Muscle of arm (tissue), 12 donors: Measurements from ENCODE around the gene FBH1. TPM values are rescaled to one million over a fixed set of nuclear protein-coding genes. Genes with fewer than 3 reads are reported as not detected.
A peak's percentile ranks its signal among the peaks of the same experiment; 100 is the strongest.
"Not testable (repeated sequence)": the region's sequence is repeated elsewhere in the genome, so short reads cannot be mapped to it uniquely, and the experiment has no call there.

Source experiments
- DNase-seq: peaks from one replicate; pipeline ENCODE4 v3.0.0-alpha.2; 2013
- polyA plus RNA-seq, 12 donors: library from polyadenylated mRNA; unstranded; fragments of 120-200 nt; gene quantifications; one replicate each; pipeline ENCODE4 v1.2.1, GENCODE V29; 2013; ENCODE audit not compliant: insufficient read length in 12 of 12

Gene FBH1
- polyA plus RNA-seq, 12 donors: 37.5 to 69.3 (median 49.0) TPM; not detected in 1

DNA sequence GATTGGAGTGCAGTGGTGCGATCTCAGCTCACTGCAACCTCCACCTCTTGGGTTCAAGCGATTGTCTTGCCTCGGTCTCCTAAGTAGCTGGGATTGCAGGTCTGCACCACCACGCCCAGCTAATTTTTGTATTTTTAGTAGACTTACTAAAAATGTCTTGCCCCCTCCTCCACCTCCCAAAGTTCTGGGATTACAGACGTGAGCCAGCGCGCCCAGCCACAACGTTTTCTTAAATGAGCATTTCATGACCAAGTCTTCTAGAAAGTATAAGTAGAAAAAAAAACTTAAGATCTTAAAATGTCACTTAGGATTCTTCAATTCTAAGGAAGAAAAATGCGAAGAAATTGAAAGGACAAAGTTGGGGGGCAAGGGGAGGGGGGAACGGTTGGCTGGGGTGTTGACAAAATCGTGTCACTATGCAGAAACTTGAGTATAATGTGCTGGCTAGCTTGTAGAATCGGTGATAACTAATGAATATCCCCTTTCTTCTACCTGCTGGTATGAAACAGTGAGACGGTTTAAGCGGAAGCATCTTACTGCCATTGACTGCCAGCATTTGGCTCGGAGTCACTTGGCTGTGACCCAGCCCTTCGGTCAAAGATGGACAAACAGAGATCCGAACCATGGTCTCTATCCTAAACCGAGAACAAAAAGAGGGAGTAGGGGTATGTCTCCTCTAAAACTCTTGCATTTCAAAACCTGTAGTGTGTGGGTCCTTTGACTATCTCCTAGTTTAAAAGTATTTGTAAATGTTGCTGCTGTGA lies 12.7 kb downstream of the FBH1 start:
- DNase-seq: no peak

DNA sequence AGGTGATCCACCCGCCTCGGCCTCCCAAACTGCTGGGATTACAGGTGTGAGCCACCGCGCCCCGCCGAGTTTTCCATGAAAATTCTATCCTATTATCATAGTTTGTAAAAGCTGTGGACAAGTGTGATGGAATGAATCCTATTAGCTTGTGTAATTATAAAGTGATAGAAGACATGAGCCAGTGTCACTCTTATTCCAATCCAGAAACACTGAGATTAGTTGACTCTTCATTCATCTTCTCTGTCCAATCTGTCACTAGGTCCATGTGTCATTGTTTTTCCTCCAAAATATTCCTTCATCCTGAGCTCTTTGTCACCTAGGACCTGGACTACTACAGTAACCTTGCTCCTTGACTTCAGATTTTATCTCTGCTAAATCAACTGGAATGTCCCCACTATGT lies 13.5 kb downstream of the FBH1 start:
- no peak for DNase-seq

DNA sequence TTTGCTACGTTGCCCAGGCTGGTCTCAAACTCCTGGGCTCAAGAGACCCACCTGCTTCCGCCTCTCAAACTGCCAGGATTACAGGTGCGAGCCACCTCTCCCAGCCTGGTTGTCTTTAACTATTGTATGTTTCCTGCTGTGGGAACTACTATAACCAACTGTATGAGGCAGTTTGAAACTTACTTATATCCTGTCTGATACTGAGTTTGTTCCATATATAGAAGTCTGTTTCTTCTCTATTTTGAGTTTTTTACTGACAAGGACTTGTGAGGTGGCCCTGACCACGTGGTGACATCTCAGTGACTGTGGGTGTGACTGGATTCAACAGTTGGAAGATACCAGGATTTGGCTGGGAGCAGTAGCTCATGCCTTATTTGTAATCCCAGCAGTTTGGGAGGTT lies 14.2 kb downstream of the FBH1 start:
- DNase-seq: no peak

DNA sequence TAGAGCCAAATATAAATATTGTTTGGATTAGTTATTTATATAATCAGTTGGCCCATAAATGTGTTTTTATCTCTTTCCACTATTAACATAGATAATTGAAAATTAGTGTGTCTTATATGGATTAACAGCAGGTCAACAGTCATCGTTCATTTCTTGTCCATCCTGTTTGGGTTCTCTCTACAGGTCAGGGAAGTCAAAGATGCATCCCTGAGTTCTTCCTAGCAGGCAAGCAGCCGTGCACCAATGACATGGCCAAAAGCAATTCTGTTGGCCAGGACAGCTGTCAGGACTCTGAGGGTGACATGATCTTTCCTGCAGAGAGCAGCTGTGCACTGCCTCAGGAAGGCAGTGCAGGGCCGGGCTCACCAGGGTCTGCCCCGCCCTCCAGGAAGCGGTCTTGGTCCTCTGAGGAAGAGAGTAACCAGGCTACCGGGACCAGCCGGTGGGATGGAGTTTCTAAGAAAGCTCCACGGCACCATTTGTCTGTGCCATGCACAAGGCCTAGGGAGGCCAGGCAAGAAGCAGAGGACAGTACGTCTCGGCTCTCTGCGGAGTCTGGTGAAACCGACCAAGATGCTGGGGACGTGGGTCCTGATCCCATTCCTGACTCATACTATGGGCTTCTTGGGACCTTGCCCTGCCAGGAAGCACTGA lies 15.9 kb downstream of the FBH1 start:
- no peak for DNase-seq

DNA sequence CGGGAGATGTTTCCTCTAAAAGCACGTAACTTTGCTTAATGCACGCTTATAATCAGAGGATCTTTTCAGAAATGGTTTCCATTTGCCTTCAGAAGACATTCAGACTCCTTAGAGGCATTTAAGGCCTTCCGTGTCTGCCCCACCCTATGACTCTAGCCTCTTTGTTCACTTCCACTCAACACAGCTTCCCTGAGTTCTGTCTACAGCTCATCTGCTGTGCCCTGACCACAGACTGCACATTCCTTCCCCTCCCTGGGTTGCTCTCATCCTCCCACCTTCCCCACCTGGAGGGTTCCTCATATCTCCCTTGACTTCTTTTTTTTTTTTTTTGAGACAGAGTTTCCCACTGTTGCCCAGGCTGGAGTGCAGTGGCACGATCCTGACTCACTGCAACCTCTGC lies 16.6 kb downstream of the FBH1 start:
- DNase-seq: no peak

DNA sequence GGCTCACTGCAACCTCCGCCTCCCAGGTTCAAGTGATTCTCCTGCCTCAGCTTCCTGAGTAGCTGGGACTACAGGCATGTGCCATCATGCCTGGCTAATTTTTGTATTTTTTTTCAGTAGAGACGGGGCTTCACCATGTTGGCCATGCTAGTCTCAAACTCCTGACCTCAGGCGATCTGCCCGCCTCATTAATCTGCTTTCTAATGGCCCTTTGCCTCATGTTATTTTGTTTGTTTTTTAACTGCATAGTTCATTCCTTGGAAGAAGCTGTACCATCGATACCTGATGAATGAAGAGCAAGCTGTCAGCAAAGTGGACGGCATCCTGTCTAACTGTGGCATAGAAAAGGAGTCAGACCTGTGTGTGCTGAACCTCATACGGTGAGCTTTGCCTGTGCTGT lies 18.6 kb downstream of the FBH1 start:
- DNase-seq: not testable (repeated sequence)

DNA sequence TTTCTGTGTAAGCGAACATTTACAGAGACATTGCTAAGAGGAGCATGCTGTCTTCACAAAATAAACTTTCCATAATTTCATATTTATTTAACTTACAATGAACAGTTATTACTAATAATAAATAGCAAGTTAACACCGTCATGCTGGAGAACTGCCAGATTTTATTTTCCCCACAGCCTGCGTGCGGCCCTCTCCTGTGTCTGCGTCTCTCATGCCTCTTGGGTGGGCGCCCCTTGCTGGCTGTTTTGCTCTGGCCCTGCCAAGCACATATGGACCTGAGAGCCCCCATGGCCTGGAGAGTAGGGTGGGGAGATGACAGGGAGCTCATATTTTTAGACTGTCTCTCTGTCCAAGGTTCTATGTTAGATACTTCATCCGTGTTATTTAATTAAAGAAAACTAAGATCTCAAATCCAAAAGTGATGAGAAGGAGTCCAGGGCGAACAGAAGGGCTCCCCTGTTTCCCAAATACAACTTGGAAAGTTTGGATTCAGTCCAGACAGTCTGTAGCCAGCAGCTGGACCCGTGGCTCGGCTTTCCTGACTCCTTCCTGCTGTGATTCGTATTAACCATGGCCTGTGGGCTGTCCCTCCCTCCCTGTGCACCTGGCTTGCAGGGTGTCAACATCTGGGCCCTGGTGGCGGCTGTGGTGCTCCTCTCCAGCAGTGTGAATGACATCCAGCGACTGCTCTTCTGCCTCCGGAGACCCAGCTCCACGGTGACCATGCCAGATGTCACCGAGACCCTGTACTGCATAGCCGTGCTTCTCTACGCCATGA lies 20.5 kb downstream of the FBH1 start:
- DNase-seq: no peak

DNA sequence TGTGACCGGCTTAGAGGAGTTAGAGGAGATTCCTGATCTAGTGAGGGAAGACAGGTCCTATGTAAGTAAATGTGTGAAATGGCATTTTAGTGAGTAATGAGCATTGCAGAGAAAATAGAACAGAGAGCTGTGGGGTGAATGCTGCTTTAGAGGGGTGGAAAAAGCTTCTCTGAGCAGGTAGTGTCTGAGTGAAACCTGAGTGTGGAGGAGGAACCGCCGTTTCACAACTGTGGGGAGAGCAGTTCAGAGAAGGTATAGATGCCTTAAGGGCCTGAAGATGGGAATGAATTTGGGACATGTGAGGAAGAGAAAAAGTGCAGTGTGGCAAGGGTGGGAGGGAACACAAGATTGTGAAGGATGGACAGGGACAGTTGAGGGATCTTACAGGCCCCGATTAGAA lies 21.6 kb downstream of the FBH1 start:
- no peak for DNase-seq

DNA sequence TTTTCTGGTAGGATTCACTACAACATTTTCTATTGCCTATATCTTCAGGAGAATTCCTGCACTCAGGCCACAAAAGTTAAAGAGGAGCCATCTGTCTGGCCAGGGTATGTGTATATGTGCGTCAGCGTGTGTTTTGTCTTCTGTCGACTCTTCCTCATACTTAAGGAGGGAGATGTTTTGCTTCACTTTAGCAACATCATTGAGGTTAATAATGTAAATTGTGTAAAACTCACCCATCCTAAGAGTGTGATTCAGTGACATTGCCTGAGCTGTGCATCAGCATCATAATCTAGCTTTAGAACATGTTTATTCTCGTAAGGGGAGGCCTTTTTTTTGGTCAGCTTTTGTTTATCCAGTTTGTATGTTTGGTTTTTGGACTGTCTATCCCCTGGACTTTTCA lies 23.7 kb downstream of the FBH1 start:
- DNase-seq: no peak

DNA sequence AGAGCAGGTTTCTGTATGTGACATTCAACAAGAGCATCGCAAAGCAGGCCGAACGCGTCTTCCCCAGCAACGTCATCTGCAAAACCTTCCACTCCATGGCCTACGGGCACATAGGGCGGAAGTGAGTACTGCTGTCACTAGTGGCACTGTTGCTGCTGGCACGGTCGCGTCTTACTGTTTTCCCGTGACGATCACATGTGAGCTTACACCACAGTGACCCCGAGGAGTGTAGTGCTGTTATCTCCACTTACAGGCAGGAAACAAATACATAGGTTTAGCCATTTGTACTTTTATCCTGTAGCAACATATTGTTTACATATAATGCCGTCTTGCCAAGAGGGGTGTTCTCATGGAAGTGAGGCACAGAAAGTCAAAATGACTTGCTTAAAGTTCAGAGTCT lies 25.4 kb downstream of the FBH1 start:
- no peak for DNase-seq

DNA sequence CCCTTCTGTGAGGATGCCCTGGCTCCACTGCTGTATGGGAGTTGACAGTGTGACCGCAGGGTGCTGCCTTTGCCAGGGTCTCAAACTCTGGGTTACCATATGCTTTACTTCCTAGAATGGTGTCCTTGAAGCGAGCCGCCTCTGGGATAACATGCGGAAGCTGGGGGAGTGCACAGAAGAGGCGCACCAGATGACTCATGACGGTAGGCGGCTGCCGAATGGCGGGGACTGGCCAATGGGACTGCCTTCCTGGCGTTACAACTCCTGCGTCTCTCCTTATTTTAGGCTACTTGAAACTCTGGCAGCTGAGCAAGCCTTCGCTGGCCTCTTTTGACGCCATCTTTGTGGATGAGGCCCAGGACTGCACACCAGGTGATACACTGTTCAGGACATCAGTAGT lies 27.3 kb downstream of the FBH1 start:
- no peak for DNase-seq

DNA sequence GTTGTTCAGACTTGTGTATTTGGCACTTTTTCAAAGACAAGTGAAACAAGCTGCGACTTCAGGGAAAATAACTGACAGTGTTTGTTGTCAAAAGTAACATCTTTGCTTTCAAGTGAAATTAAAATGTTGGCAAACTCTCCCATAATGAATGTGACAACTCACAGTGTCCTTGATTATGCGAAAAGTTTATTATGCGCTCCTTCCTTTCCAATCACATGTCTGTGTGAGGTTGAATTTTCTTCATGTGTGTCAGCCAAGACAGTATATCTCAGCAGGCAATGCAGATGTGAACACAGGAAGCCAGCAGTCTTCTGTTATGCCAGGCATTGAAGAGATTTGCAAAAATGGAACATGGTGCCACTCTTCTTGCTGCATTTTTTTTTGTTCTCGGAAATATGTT lies 28.7 kb downstream of the FBH1 start:
- DNase-seq: no peak

DNA sequence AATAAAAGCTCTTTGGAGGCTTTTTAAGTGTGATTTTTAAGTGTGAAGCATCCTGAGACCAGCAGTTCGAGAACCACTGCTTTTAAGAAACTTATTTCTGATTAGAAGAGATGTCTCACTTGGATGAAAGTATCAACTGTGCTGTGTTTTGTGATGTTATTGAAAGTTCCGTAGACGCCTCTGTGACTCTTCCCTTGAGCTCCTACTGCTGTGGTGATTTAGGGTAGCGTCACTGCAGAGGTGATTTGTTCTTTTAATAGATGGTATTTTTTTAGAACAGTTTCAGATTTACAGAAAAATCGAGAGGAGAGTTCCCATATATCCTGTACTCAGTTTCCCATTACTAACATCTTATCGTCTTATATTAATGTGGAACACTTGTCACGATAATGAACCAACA lies 29.5 kb downstream of the FBH1 start:
- DNase-seq: no peak

DNA sequence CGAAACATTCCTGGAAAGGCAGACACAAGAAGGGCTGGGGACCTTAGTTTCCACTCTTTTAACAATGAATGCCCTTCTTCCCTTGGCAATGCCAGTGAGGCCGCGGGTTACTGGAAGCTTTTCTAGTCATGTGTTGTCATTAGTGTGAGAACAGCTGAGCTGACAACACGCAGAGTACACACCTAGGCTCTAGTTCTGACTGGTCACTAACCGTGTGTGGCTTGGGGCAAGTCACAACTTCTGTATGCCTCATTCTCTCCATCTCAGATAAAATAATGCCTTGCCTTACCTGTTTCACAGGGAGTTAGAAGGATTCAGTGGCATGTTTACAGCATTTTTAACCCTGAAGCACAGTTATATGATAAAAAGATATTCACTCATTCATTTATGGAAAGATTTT lies 31.7 kb downstream of the FBH1 start:
- no peak for DNase-seq

DNA sequence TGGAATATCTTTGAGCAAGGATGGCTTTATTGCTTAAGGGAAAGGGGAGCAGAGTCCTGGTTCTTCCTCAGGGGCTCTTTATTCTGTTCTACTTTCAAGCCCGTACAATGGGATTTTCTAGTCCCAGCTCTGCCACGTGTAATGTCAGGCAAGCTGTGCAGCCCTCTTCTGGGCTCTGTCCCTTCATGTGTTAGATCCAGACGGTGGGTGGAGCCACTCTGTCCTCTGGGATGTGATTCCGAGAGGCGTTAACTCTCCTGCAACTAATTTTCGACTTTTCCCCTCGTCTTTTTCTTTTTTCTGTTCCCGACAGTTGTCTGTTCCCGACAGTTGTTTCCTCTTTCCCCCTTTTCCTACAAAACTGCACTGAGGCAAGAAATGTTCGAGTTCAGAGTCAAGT lies 34.8 kb downstream of the FBH1 start:
- no peak for DNase-seq

DNA sequence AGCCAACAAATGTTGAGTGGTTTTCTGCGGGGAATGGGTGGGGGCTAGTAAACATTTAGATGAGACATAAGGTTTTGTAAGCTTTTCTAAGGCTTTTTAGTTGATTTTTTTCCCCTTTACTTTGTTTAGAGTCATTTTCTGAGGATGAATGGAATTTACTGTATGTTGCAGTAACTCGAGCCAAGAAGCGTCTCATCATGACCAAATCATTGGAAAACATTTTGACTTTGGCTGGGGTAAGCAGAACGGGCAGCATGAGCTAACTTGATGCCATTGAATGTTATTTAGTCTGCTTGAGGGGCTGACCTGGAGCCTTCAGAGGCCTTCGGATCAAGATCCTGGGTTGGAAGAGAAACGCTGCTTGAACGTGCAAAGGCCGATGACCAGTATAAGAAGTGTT lies 37.3 kb downstream of the FBH1 start:
- DNase-seq: peak; percentile 55

DNA sequence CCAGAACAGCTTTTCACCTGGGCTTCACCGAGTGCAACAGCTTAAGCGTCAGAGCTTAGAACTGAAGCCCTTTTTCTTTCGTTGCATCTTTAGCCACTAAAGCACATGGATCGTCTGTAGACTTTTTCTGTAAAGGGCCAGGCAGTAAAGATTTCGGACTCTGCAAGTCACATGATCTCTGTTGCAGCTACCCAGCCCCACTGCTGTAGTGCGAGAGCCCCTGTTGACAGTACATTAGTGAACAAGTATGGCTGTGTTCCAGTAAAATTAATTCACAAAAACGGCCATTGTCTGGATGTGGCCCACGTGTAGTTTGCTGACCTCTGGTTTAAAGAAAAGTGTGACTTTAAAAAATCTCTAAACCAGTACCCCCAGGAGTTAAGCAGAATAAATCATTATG lies 39.4 kb downstream of the FBH1 start:
- no peak for DNase-seq

DNA sequence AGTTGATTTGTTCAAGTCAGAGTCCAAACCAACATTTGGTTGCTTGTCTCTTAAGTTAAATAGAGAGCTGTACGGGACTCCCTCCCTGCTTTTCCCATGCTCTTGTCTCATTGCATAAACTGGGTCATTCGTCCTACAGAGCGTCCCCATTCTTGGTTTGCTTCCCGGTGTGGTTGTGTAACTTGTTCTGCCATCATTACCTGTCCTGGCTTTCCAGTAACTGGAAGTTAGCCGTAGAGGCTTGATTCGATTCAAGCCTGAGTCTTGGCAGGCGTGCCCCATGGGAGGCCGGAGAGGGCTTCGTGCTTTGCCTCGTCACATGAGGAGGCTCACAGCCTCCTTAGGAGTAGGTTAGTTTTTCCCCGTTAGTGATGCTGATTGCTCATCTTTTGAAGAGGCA lies 40.2 kb downstream of the FBH1 start:
- DNase-seq: no peak

DNA sequence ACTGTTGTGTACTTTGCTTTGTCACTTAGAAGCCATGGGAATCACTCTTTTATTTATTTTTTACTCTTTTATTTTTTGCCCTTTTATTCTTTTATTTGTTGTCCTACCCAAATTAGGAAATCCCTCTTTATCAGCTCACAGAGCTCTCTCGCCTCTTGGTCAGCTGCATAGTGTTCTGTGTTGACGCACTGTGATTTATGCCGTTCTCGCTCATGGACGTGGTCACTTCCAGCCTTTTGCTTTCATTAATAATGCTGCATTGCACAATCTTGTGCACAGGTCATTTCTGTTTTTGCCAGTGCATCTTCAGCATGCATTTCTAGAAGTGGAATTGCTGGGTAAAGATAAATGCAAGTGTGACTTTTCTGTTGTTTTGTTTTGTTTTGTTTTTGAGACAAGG lies 42.3 kb downstream of the FBH1 start:
- DNase-seq: no peak

DNA sequence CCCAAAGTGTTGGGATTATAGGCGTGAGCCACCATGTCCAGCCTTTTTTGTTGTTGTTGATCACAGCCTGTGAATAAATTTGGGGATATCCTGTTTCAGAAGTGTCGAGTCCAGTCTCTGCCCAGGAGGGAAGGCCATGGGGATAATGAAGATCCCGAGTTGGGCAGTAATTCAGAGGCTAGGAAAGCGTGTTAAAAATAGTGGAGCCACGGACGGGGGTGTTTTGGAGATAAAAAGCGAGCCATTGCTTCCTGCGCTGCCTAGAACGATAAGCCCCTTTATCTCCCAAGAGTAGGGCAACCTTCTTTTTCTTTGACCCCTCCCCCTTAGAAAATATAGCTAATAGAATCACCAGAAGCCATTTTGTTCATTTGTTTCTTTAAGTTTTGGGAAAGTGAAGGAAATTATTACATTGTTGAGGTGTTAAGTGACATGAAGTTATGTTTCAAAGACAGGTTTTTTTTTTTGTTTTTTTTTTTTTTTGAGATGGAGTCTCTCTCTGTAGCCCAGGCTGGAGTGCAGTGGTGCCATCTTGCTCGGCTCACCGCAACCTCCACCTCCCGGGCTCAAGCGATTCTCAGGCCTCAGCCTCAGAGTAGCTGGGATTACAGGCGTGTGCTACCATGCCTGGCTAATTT lies 44.0 kb downstream of the FBH1 start:
- no peak for DNase-seq

DNA sequence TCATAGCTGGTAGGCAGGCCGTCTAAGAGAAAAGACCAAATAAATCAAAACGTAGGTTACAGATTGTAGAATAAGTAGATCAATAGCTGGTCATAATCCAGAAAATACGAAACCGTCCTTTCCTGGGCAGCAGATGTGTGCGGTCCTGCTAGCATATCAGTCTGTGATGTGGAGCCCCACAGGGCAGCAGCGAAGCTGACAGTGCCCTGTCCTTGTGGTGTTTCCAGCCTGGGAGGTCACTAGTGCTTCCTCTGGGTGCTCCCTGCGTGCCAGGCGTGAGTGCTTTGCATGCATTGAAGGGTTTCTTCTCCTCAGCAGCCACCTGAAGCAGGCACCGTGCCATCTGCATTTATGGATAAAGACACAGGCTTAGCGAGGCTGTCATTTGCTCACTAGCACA lies 45.6 kb downstream of the FBH1 start:
- DNase-seq: no peak

DNA sequence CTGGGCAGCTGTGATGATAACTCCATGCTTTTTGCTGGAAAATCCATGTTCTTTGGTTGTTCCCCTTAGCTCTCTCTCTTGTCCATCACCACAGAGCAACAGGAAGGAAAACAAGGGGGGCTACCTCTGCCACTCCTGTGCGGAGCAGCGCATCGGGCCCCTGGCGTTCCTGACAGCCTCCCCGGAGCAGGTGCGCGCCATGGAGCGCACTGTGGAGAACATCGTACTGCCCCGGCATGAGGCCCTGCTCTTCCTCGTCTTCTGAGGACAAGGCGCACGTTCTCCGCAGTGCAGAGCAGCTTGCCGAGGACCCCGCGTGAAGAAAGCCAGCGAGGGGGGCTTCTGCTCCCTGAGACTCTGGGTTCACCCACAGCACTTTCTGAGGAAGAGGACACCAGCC lies 47.0 kb downstream of the FBH1 start:
- no peak for DNase-seq

DNA sequence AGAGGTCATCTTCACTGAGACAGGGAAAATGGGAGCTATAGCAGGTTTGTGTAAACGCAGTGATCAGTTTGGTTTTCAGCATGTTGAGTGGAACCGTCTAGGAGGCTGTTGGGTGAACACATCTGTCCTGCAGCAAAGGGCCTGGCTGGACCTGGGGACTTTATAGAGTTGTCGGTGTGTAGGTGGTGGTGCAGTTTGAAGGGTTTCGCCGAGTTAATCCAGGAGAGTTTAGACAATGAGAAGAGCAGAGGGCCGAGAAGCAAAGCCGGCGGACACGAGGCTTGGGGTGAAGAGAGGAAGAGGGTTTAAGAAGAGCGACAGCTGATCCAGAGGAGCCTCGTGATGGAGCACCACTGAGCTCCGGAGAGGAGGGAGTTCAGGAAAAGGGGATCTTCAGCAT lies 48.2 kb downstream of the FBH1 start:
- DNase-seq: no peak
